Activated CD4-positive, alpha-beta T cell treated with anti-CD3 and anti-CD28 coated beads, Interleukin-2, amount 50 U/mL, for 1 hour (primary cell): ENCODE results near the gene SLC13A3.

Experiments
- DNase-seq: peaks from one replicate; pipeline ENCODE4 v3.0.0-alpha.2; 2020

SLC13A3 gene

GRCh38 chr20:46551522-46552381 lies 99.5 kb downstream of the SLC13A3 start:
- DNase-seq, result no peak

DNA sequence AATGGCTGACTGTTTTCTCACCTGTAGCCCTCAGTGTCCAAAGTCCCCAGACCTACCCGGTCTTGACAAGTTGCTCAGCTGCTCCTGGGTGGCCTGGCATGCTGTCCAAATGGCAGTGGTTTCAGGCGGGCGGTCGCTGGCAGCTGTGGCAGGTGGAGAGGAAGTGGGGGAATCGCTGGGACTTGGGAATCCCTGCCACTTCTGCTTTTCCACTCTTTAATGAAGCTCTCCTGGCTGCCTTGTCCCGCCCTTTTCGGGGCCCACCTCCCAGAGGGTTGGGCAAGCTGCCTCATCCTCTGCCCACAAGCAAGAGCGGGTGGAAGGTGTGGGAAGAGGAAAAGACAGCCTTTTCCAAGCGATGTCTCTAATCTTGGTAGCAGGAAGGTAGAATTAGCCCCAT lies 100.8 kb downstream of the SLC13A3 start, which contains the start of gene OCSTAMP:
TSS of gene OCSTAMP (minus strand) at position 194 of the 400 bp plus-strand sequence. CDS start at position 100, 94 bp downstream.
- no peak for DNase-seq

DNA sequence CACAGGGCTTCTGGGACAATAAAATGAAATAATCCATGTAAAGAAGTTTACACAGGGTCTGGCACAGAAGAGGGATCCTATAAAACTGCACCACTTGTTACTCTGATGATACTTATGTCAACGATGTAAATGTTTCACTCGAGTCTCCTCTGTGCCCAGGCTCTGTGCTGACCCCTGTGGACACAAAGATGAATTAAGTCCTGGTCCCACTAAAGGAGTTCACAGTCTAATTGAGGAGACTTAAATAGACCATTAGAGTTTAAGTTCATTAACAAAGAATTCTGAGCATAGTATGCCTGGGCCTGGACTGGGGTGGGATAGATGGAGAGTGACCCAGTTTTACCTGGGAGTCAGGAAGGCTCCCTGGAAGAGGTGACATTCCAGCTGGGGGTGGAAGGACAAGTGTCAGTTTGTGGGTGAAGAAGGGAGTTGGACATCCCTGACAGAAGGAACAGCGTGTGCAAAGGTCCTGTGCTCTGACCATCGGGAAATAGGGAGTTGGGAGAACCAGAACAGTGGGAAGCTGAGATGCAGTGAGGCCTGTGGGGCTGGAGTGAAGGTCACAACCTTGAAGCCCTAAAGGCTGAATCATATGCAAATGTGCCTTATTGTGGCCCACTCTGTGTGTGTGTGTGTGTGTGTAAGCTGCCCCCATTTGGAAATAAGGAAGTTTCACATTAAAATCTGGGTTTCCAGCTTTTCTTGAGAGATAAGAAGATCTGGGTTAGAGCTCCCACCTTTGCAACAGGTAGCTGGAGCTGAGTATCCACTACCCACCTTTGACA lies 101.9 kb downstream of the SLC13A3 start:
- DNase-seq, result no peak

- DNase-seq, result no peak
These were observed 102.6 kb downstream of the SLC13A3 start for GRCh38 chr20:46548688-46549087.

DNA sequence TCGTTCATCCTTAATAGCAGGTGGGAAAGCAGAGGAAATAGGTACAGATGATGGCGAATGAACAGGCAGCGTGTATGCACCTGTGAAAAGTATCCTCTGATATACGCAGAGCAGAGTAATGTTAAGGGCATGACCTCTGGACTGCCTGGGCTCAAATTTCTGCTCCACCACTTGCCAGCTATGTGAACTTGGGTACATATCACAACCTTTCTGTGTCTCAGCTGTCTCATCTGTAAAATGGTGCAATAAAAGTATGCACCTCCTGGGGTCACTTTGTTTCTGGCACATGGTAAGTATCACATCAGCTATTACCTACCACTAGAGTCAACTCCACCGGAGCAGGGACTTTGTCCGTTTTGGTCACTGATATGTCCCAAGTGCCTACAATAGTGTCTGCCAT lies 103.3 kb downstream of the SLC13A3 start:
- no peak for DNase-seq

- no peak for DNase-seq
These were observed 104.3 kb downstream of the SLC13A3 start for GRCh38 chr20:46546936-46547335.

DNA sequence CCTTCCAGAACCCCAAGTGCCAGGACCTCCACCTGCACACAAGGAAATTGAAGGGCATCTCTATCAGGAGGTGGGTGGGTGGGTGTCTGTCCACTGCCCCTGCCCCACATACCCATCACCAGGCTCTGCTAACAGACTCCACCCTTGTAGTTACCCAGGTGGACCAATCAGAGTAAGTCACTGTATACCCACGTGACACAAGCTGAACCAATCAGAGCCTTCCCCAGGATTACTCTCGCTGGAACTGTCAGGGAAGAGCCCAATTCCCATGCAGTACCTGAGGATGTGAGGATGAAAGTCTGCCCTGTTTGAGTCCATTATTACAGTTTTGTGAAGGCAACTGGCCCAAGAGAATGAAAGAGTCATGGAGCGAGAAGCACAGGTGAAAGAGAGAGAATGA lies 105.0 kb downstream of the SLC13A3 start:
- DNase-seq, result no peak

DNA sequence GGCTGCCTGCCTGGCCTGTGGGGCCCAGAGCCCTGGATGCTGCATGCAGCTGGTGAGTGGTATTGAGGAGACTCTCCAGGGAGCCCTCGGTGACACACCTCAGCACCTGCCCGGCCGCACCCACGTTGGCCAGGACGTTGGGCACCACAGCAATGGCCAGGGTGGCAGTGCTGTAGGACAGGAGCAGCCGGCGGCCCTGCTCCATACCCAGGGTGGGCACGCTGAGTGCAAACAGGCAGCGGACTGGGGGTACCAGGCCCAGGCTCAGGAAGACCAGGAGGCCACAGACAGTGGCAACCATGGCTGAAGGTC lies 105.5 kb downstream of the SLC13A3 start:
- no peak for DNase-seq

DNA sequence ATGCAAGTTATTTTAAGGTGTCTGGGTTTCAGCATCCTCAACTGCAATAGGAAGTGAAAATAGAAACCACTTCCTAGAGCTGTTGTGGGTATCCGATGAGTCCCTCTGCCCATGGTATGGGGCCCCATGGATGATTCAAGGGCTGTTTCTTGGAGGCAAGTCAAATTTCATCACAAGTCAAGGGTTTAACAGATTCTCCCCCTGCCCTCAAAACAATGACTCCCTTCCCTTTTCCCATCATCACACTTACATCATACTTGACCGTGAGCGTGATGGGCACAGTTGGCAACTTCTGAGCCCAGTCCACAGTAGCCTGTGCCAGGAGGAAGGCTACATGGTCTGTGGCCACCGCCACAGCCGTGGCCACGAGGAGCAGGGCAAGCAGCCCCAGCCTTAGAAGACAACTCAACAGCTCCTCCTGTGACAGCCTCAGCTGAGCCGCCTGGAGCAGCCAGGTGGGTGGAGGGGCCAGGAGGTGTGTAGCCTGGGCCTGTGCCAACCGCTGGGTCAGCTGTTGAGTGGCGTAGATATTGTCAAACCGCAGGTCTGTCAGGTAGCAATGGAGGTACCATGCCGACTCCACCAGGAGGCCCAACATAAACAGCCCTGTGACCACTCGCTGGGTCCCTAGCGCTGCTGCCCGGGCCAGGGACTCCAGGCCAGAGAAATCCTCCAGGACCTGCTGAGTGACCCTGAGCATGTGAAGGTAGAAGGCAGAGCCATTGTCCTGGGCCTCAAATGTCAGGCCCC lies 106.0 kb downstream of the SLC13A3 start:
- no peak for DNase-seq

DNA sequence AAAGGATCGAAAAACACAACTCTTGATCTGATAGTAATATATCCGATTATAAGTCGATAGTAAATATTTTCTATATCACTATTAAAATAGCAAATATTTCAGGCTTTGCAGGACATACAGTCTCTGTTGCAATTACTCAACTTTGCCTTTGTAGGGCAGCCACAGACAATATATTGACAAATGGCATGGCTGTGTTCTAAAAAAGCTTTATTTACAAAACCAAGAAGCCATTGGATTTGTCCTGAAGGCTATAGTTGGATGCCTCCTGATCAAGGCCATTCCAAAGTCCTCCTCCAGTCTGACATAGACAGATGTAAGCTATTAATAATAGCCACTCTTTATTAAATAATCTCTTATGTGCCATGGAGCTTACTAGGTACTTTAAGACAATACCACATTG lies 106.7 kb downstream of the SLC13A3 start:
- no peak for DNase-seq

- no peak for DNase-seq
These were observed 107.3 kb downstream of the SLC13A3 start for GRCh38 chr20:46543959-46544358.

DNA sequence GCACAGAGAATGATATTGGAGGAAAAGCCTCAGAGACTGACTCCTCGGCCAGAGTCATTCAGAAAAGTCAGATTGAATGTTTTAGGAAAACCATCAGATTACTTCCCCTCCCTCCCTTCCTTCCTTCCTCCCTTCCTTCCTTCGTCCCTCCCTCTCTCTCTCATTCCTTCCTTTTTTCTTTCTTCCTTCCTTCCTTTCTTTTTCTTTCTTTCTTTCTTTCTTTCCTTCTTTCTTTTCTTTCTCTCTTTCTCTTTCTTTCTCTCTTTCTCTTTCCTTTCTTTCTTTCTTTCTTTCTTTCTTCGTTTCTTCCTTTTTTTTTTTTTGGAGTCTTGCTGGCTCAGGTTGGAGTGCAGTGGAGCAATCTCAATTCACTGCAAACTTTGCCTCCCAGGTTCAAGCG lies 108.2 kb downstream of the SLC13A3 start:
- DNase-seq, result no peak

DNA sequence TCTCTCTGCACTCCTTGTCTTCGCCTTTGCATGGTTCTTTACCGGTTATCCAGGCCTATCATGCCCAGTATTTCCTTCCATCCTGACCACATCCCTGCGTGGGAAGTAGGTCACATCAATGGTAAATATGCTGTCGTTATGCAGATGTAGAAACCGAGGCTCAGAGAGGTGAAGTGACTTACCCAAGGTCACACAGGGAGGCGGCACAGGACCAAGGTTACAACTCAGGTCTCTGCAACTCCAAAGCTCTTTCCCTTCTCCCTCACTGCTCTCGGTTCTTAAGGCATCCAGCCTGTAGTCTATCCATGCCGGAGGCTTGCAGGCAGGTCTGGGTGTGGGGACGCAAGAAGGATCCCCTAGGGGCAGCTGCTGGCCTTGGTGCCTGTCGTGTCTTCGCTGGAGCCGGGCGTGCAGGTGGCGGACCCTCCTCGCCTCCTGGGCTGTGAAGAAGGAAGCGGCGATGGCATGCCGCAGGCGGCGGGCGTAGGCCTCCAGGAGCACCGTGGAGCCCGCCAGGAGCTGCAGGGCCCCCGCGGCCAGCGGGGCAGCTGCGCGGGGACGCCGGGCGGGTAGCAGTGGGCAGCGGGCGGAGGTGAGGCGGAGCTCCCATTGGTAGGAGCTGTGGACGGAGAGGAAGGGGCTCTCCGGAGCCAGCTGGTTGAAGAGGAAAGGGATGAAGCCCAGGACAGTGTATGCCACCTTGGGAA lies 109.9 kb downstream of the SLC13A3 start:
- DNase-seq, result no peak

DNA sequence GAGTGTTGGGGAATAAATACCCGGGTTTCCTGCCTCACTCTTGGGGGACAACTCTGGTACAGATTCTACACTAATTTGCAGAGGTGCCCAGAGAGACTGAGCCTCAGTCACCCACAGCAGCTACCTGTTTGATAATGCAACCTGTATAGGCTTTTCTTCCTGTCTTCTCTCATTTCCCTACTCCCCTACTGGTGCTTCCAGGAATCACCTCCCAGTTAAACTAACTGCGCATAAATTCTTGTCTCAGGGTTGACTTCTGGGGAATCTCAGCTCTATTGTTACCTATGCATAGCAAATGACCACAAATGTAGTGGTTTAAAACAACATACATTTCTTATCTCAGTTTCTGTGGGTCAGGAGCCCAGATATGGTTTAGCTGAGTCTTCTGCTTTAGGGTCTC lies 112.1 kb downstream of the SLC13A3 start:
- DNase-seq, result no peak

GRCh38 chr20:46530640-46531039 lies 120.6 kb downstream of the SLC13A3 start:
- DNase-seq, result no peak

DNA sequence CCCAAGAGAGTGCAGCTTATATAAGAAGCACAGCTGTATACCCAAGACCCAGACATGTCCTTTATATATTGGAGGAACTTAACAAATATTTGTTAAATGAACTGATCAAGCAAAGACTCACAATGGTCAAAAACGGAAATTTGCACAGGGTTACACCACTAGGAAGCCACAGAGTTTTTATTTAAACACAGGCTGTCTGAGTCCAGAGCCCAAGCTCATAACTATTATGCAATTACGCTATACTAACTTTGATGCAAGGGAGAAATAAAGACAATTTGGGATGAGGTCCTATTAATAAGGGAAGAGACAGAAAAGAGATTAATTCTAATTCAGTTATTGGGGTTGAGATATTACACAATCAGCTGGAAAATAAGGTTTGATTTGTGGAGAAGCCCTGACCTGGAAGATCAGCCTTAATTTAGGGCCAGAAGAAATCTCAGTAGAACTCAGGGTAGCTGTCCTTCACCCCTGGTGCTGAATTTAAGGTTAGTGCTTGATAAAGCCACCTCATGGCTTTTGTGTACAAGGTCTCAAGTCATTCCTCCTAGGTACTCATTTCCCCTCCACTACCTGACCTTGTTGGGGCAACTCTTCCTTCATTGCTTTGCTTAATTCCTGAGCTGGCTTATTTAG lies 127.4 kb downstream of the SLC13A3 start:
- no peak for DNase-seq

GRCh38 chr20:46523108-46523507 lies 128.2 kb downstream of the SLC13A3 start:
- DNase-seq, result no peak

GRCh38 chr20:46520976-46521579 lies 130.2 kb downstream of the SLC13A3 start:
- peak; percentile 13 for DNase-seq

DNA sequence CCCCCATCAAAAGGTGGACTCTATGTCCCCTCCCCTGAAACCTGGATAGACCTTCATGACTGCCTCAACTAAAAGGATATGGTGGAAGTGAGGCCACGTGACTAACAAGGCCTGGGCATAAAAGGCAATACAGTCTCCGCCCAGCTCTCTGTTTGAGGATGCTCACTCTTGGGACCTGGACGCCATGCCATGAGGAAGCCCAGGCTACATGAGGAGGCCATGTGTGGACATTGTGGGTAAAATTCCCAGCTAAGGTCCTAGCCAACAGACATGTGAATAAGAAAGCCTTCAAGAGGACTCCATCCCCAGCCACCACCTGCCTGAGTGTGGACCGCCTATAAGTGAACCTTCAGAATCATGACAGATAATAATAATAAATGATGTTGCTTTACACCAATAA lies 130.7 kb downstream of the SLC13A3 start:
- no peak for DNase-seq

GRCh38 chr20:46519471-46520068 lies 131.7 kb downstream of the SLC13A3 start:
- no peak for DNase-seq
